Loucy (cell line): ENCODE measurements around the gene ACVR1.

Experiments used
- EZH2phosphoT487 ChIP-seq: fragments of 200-600 bp; IDR thresholded peaks from 2 replicates; pipeline ENCODE4 v1.6.1; 2018; ENCODE audit warnings: antibody characterized with exemption, mild to moderate bottlenecking, moderate library complexity, borderline replicate concordance
- TF ChIP-seq, protein P1 (sequence below): fragments of 200-600 bp; sonication (generic); conservative IDR thresholded peaks from 2 replicates; pipeline ENCODE4 v1.5.1; 2014; ENCODE audit warnings: mild to moderate bottlenecking, antibody characterized with exemption, low read length

DNA sequence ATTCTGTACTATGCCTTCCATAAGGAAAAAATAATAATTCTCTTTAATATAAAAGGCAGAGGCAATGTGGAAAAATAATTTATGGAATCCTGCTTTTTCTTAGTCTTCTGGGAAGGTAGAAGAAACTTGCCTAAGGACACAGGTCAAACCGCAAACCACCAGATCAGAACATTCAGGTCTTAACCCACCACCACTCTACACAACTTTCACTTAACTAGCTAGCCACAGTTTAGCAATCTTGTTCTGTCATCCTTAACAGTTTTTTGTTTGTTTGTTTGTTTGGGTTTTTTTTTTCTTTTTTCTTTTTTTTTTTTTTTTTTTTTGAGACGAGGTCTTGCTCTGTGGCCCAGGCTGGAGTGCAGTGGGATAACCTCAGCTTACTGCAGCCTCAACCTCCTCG lies 70.6 kb downstream of the ACVR1 start:
- TF ChIP-seq, protein P1, sequence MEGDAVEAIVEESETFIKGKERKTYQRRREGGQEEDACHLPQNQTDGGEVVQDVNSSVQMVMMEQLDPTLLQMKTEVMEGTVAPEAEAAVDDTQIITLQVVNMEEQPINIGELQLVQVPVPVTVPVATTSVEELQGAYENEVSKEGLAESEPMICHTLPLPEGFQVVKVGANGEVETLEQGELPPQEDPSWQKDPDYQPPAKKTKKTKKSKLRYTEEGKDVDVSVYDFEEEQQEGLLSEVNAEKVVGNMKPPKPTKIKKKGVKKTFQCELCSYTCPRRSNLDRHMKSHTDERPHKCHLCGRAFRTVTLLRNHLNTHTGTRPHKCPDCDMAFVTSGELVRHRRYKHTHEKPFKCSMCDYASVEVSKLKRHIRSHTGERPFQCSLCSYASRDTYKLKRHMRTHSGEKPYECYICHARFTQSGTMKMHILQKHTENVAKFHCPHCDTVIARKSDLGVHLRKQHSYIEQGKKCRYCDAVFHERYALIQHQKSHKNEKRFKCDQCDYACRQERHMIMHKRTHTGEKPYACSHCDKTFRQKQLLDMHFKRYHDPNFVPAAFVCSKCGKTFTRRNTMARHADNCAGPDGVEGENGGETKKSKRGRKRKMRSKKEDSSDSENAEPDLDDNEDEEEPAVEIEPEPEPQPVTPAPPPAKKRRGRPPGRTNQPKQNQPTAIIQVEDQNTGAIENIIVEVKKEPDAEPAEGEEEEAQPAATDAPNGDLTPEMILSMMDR, result no peak
- no peak for TF ChIP-seq EZH2phosphoT487
